ENCODE data around the gene SYNE1. TPM values are rescaled to one million over a fixed set of nuclear protein-coding genes. Genes with fewer than 3 reads are reported as not detected.
"Not testable (repeated sequence)": the region's sequence is repeated elsewhere in the genome, so short reads cannot be mapped to it uniquely, and the experiment has no call there.

The SYNE1 gene
- total and polyA plus RNA-seq, 2 experiments from 2014 or later = 14.6 to 83.9 TPM

GRCh38 chr6:152534541-152534940 lies 102.6 kb downstream of the SYNE1 start:
- no peak for DNase-seq (ENCODE audit: low read depth in 1 of 2, low spot score in 1 of 2)

GRCh38 chr6:152532556-152533422 lies 104.4 kb downstream of the SYNE1 start:
- Histone ChIP-seq H3K27ac (no peak overlapping the region), H3K36me3 (no peaks in the 10 kb centered on the region), H3K4me3 (no peak overlapping the region), H3K4me1 (ENCODE audit: low read depth) (no peaks in the 10 kb centered on the region), H3K9me3 (ENCODE audit: low read depth) (no peaks in the 10 kb centered on the region), H3K27me3 (no peaks in the 10 kb centered on the region)
- no peak for DNase-seq (ENCODE audit: low read depth in 1 of 2, low spot score in 1 of 2)
- TF ChIP-seq, protein P1, sequence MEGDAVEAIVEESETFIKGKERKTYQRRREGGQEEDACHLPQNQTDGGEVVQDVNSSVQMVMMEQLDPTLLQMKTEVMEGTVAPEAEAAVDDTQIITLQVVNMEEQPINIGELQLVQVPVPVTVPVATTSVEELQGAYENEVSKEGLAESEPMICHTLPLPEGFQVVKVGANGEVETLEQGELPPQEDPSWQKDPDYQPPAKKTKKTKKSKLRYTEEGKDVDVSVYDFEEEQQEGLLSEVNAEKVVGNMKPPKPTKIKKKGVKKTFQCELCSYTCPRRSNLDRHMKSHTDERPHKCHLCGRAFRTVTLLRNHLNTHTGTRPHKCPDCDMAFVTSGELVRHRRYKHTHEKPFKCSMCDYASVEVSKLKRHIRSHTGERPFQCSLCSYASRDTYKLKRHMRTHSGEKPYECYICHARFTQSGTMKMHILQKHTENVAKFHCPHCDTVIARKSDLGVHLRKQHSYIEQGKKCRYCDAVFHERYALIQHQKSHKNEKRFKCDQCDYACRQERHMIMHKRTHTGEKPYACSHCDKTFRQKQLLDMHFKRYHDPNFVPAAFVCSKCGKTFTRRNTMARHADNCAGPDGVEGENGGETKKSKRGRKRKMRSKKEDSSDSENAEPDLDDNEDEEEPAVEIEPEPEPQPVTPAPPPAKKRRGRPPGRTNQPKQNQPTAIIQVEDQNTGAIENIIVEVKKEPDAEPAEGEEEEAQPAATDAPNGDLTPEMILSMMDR (IDR thresholded peaks at IDR 0.05; ENCODE audit: low read depth, low read length) = no peak

More at GRCh38 chr6:152534541-152534940, 102.6 kb downstream of the SYNE1 start:
- no peaks in the 10 kb centered on the region for H3K27me3 ChIP-seq
- H3K4me1 ChIP-seq (ENCODE audit: low read depth) = no peaks in the 10 kb centered on the region
- TF ChIP-seq, protein P1 (IDR thresholded peaks at IDR 0.05; ENCODE audit: low read depth, low read length) = no peak
- no peak overlapping the region for H3K4me3 ChIP-seq
- no peaks in the 10 kb centered on the region for H3K9me3 ChIP-seq (ENCODE audit: low read depth)
- H3K27ac ChIP-seq = no peak overlapping the region
- no peaks in the 10 kb centered on the region for H3K36me3 ChIP-seq

- TF ChIP-seq, protein P1 (IDR thresholded peaks at IDR 0.05; ENCODE audit: low read depth, low read length) = no peak
- H3K27me3 ChIP-seq = no peaks in the 10 kb centered on the region
Observed at GRCh38 chr6:152531659-152532058, 105.5 kb downstream of the SYNE1 start.

GRCh38 chr6:152529369-152529768 lies 107.8 kb downstream of the SYNE1 start:
- H3K4me3 ChIP-seq = no peak overlapping the region
- DNase-seq (ENCODE audit: low read depth in 1 of 2, low spot score in 1 of 2) = no peak
- H3K36me3 ChIP-seq = no peaks in the 10 kb centered on the region
- TF ChIP-seq, protein P1 (IDR thresholded peaks at IDR 0.05; ENCODE audit: low read depth, low read length) = no peak
- no peak overlapping the region for H3K27ac ChIP-seq
- no peaks in the 10 kb centered on the region for H3K4me1 ChIP-seq (ENCODE audit: low read depth)
- H3K9me3 ChIP-seq (ENCODE audit: low read depth) = no peaks in the 10 kb centered on the region
- no peaks in the 10 kb centered on the region for H3K27me3 ChIP-seq

More at GRCh38 chr6:152531659-152532058, 105.5 kb downstream of the SYNE1 start:
- no peak for DNase-seq (ENCODE audit: low read depth in 1 of 2, low spot score in 1 of 2)
- H3K4me3 ChIP-seq = no peak overlapping the region
- no peaks in the 10 kb centered on the region for H3K4me1 ChIP-seq (ENCODE audit: low read depth)
- H3K9me3 ChIP-seq (ENCODE audit: low read depth) = no peaks in the 10 kb centered on the region
- H3K27ac ChIP-seq = no peak overlapping the region
- no peaks in the 10 kb centered on the region for H3K36me3 ChIP-seq

DNA sequence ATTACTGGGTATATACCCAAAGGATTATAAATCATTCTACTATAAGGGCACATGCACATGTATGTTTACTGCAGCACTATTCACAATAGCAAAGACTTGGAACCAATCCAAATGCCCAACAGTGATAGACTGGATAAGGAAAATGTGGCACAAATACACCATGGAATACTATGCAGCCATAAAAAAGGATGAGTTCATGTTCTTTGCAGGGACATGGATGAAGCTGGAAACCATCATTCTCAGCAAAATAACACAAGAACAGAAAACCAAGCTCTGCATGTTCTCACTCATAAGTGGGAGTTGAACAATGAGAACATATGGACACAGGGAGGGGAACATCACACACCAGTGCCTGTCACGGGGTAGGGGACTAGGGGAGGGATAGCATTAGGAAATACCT lies 123.0 kb downstream of the SYNE1 start:
- H3K27ac ChIP-seq; DNase-seq (ENCODE audit: low read depth in 1 of 2, low spot score in 1 of 2); H3K4me3 ChIP-seq; H3K36me3 ChIP-seq; H3K4me1 ChIP-seq (ENCODE audit: low read depth); H3K9me3 ChIP-seq (ENCODE audit: low read depth); H3K27me3 ChIP-seq: not testable (repeated sequence)

GRCh38 chr6:152509916-152510315 lies 127.2 kb downstream of the SYNE1 start:
- no peaks in the 10 kb centered on the region for H3K27me3 ChIP-seq
- no peaks in the 10 kb centered on the region for H3K4me1 ChIP-seq (ENCODE audit: low read depth)
- H3K36me3 ChIP-seq = no peaks in the 10 kb centered on the region
- no peaks in the 10 kb centered on the region for H3K9me3 ChIP-seq (ENCODE audit: low read depth)
- no peak overlapping the region for H3K4me3 ChIP-seq
- no peak for DNase-seq (ENCODE audit: low read depth in 1 of 2, low spot score in 1 of 2)
- TF ChIP-seq, protein P1 (IDR thresholded peaks at IDR 0.05; ENCODE audit: low read depth, low read length) = no peak
- no peak overlapping the region for H3K27ac ChIP-seq

All from cardiac muscle cell (in vitro differentiated cells and primary cell).